OCI-LY3 (cell line): ENCODE results near the gene RPGRIP1L.

Experiments used
- H2AFZ ChIP-seq: fragments of 200-600, 300-600 bp; shearing (Covaris generic); 2 replicates; pipeline ENCODE4 v1.6.0; 2014; ENCODE audit warnings: antibody characterized with exemption, low read depth, low read length
- H3K27ac ChIP-seq: fragments of 200-600, 300-600 bp; sonication (generic); 2 replicates; pipeline ENCODE4 v1.5.1; 2014; ENCODE audit warnings: mild to moderate bottlenecking, low read length, moderate library complexity, mixed read lengths
- H3K27me3 ChIP-seq: fragments of 200-600, 300-600 bp; sonication (generic); 2 replicates; pipeline ENCODE4 v1.6.1; 2014; ENCODE audit warnings: low read depth, low read length, mixed read lengths
- H3K36me3 ChIP-seq: fragments of 200-600, 300-600 bp; sonication (generic); replicated peaks from 2 replicates; pipeline ENCODE3; 2014; ENCODE audit warnings: low read depth, low read length, mixed read lengths
- H3K4me1 ChIP-seq: fragments of 300-600, 200-600 bp; sonication (generic); 2 replicates; pipeline ENCODE4 v1.6.1; 2014; ENCODE audit warnings: low read length, mixed read lengths
- H3K4me2 ChIP-seq: fragments of 200-600, 300-600 bp; sonication (generic); 2 replicates; pipeline ENCODE4 v1.6.1; 2014; ENCODE audit warnings: low read length, mixed read lengths
- H3K4me3 ChIP-seq: fragments of 300-600, 200-600 bp; sonication (generic); 2 replicates; pipeline ENCODE4 v1.5.1; 2014; ENCODE audit warnings: antibody characterized with exemption, mild to moderate bottlenecking, low read length, moderate library complexity
- H3K79me2 ChIP-seq: fragments of 300-600, 200-600 bp; shearing (Covaris generic); 2 replicates; pipeline ENCODE4 v1.6.1; 2014; ENCODE audit warnings: mild to moderate bottlenecking, low read length, mixed read lengths
- H3K9ac ChIP-seq: fragments of 300-600, 200-600 bp; shearing (Covaris generic); 2 replicates; pipeline ENCODE4 v1.6.0; 2014; ENCODE audit warnings: mild to moderate bottlenecking, low read length, moderate library complexity
- H3K9me3 ChIP-seq: fragments of 200-600, 300-600 bp; shearing (Covaris generic); 2 replicates; pipeline ENCODE4 v1.6.1; 2014; ENCODE audit warnings: low read length, mixed read lengths; ENCODE audit not compliant: insufficient read depth
- H4K20me1 ChIP-seq: fragments of 200-600, 300-600 bp; sonication (generic); 2 replicates; pipeline ENCODE4 v1.6.1; 2016; ENCODE audit warnings: low read length, mixed read lengths; ENCODE audit not compliant: insufficient read depth
- EZH2phosphoT487 ChIP-seq: fragments of 200-600 bp; shearing (Covaris generic); IDR thresholded peaks from 2 replicates; pipeline ENCODE4 v1.6.1; 2018; ENCODE audit warnings: antibody characterized with exemption, mixed run types, low read depth
- TF ChIP-seq, protein P1 (sequence below): fragments of 200-600, 300-600 bp; sonication (generic); IDR thresholded peaks from 2 replicates; pipeline ENCODE4 v1.5.1; 2014; ENCODE audit warnings: antibody characterized with exemption, low read length, low read depth

Gene RPGRIP1L

GRCh38 chr16:53611179-53611696 is 92.4 kb downstream of the RPGRIP1L start:
- Histone ChIP-seq H4K20me1 (no peaks in the 10 kb centered on the region), H3K4me2 (no peak overlapping the region), H3K4me3 (no peak overlapping the region), H2AFZ (no peak overlapping the region), H3K27me3 (no peaks in the 10 kb centered on the region), H3K79me2 (no peaks in the 10 kb centered on the region), H3K36me3 (no peaks in the 10 kb centered on the region), H3K4me1 (no peaks in the 10 kb centered on the region), H3K27ac (no peak overlapping the region), H3K9ac (no peak overlapping the region), H3K9me3 (no peaks in the 10 kb centered on the region)
- TF ChIP-seq, protein P1, sequence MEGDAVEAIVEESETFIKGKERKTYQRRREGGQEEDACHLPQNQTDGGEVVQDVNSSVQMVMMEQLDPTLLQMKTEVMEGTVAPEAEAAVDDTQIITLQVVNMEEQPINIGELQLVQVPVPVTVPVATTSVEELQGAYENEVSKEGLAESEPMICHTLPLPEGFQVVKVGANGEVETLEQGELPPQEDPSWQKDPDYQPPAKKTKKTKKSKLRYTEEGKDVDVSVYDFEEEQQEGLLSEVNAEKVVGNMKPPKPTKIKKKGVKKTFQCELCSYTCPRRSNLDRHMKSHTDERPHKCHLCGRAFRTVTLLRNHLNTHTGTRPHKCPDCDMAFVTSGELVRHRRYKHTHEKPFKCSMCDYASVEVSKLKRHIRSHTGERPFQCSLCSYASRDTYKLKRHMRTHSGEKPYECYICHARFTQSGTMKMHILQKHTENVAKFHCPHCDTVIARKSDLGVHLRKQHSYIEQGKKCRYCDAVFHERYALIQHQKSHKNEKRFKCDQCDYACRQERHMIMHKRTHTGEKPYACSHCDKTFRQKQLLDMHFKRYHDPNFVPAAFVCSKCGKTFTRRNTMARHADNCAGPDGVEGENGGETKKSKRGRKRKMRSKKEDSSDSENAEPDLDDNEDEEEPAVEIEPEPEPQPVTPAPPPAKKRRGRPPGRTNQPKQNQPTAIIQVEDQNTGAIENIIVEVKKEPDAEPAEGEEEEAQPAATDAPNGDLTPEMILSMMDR: no peak
- no peak for TF ChIP-seq EZH2phosphoT487

DNA sequence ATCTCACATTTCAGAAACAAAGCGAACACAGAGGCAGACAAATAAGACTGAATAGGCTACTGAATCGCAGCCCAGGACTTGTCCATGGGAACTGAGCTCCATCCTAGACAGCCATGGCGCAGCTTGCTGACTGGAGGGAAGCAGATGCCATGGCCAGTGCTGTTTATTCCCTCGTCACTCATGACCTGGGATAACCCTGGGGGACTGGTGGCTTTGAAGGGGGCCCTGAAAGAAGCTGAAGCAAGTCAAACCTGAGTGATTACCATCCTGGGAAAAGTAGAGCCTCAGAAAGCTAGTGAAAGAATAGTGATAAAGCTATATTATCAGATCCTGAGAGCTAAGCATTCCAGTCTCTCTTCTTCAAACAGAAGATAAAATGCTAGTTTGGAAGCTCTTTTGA is 94.1 kb downstream of the RPGRIP1L start:
- Histone ChIP-seq H3K9me3 (no peaks in the 10 kb centered on the region), H3K27ac (no peak overlapping the region), H4K20me1 (no peaks in the 10 kb centered on the region), H3K4me3 (no peak overlapping the region), H3K79me2 (no peaks in the 10 kb centered on the region), H3K4me1 (no peaks in the 10 kb centered on the region), H2AFZ (no peak overlapping the region), H3K27me3 (no peaks in the 10 kb centered on the region), H3K9ac (no peak overlapping the region), H3K36me3 (peaks cover 3% of the 10 kb centered on the region), H3K4me2 (no peak overlapping the region)
- TF ChIP-seq, protein P1: no peak
- TF ChIP-seq EZH2phosphoT487: no peak

- Histone ChIP-seq H3K79me2 (no peaks in the 10 kb centered on the region), H3K27me3 (no peaks in the 10 kb centered on the region), H3K27ac (no peak overlapping the region), H3K9ac (no peak overlapping the region), H3K4me1 (no peaks in the 10 kb centered on the region), H3K4me2 (no peak overlapping the region), H2AFZ (no peak overlapping the region), H3K4me3 (no peak overlapping the region), H3K9me3 (no peaks in the 10 kb centered on the region), H3K36me3 (peaks cover 5% of the 10 kb centered on the region), H4K20me1 (no peaks in the 10 kb centered on the region)
- TF ChIP-seq, protein P1: no peak
- no peak for TF ChIP-seq EZH2phosphoT487
Measured at GRCh38 chr16:53608094-53608493, 95.6 kb downstream of the RPGRIP1L start.

- Histone ChIP-seq H2AFZ (no peak overlapping the region), H3K4me3 (no peak overlapping the region), H3K4me2 (no peak overlapping the region), H3K79me2 (no peaks in the 10 kb centered on the region), H3K9ac (no peak overlapping the region), H3K4me1 (no peaks in the 10 kb centered on the region), H3K36me3 (peaks cover 5% of the 10 kb centered on the region), H3K9me3 (no peaks in the 10 kb centered on the region), H3K27ac (no peak overlapping the region), H3K27me3 (no peaks in the 10 kb centered on the region), H4K20me1 (no peaks in the 10 kb centered on the region)
- TF ChIP-seq, protein P1: no peak
- no peak for TF ChIP-seq EZH2phosphoT487
Measured at GRCh38 chr16:53605831-53606400, 97.7 kb downstream of the RPGRIP1L start.
